ENCODE results near the gene PIGX.

PIGX gene

DNA sequence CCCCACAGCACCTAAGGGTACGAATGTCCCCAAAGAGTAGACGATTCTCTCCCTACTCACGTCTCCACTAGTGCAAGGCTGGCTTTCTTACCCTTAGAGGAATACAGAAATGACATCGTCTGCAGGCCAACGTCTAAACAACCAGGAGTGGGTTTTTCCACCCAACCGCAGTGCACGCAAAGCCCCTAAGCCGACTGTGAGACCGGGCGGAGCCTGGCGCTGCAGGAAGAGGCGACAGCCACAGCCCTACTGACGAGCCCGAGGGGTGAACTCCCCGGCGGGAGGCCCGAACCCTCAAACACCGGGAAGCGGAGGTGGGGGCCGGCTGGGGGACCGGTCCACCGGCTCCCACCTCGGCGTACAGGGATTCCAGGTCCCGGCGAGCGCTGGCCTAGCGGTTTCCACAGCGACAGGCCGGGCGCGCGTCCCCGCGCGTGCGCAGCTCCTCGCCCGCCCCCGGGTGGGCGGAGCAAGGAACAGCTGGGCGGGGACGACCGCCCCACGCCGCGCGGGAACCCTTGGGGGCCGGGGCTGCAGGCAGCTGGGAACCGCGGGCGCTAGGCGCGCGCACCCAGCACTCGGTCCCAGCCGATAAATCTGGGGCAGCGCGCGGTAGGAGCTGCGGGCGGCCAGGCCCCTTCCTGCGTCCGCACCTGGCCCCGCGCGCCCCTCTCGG is at the start of gene PIGX, which contains the start of gene CEP19:
PIGX (plus strand) TSS at position 540 of the 676 bp plus-strand sequence.
CEP19 (minus strand) TSS at position 413 of the 676 bp plus-strand sequence. CDS start 3,593 bp downstream, outside the sequence.
- peak within 1 kb of the TSS; percentile 86 for H3K4me3 ChIP-seq (ENCODE audit: low read length)
- H3K9me3 ChIP-seq (ENCODE audit: control insufficient read depth, low read length), result no peaks in the 10 kb centered on the region
- peaks cover 12% of the 10 kb centered on the region for H3K4me1 ChIP-seq (ENCODE audit: control insufficient read depth, insufficient read depth, low read length)
- no peaks in the 10 kb centered on the region for H3K36me3 ChIP-seq (ENCODE audit: control insufficient read depth, insufficient read depth, low read length, severe bottlenecking)
- peak within 1 kb of the TSS; percentile 91 for H3K9ac ChIP-seq (ENCODE audit: low read length)
- DNase-seq (ENCODE audit: low read depth), result peak; percentile 95
- H3K27me3 ChIP-seq (replicated peaks; ENCODE audit: control insufficient read depth, insufficient read depth, low read length), result no peaks in the 10 kb centered on the region

DNA sequence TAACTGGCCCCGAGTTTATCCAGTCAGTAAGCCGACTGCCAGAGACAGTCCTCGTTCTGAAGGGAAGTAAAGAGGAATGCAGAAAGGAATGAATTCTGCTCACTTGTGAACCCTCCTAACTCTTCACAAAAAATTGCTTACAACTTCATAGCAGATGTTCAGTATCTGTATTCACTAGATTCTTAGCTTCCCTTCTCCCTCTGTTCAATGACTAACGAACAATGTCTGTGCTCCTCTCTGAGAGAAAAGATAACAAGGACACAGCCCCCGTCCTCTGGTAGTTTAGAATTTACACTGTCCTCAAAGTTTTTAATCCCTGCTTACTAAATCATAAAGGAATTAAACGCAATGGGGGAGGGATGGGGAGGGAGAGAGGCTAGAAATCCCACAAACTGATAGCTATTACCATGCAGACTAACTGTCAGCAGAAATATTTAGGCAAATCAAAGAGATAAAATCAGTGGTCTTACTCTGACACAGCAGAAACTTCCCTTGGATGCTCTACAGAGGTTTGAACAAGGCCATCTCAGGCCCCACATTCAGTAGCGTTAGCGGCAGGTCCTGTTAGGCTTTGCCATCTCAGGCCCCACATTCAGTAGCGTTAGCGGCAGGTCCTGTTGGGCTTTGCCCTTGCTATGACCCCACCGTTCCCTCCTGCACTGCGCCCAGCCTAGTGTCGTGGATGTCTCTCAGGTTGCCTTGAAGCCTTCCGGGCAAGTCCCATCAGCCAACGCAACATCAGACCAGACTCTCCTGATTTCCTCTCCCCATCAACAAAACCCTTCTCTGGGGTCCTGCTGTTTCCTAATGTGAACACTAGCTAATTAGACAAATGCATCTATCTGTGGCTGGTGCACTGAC is 49.2 kb upstream of the PIGX start:
- DNase-seq (ENCODE audit: low read depth), result no peak
- Histone ChIP-seq H3K27me3 (replicated peaks; ENCODE audit: control insufficient read depth, insufficient read depth, low read length) (no peaks in the 10 kb centered on the region), H3K9me3 (ENCODE audit: control insufficient read depth, low read length) (no peaks in the 10 kb centered on the region), H3K9ac (ENCODE audit: low read length) (no peak overlapping the region), H3K4me3 (ENCODE audit: low read length) (no peak overlapping the region), H3K4me1 (ENCODE audit: control insufficient read depth, insufficient read depth, low read length) (peaks cover 17% of the 10 kb centered on the region), H3K36me3 (ENCODE audit: control insufficient read depth, insufficient read depth, low read length, severe bottlenecking) (no peaks in the 10 kb centered on the region)

DNA sequence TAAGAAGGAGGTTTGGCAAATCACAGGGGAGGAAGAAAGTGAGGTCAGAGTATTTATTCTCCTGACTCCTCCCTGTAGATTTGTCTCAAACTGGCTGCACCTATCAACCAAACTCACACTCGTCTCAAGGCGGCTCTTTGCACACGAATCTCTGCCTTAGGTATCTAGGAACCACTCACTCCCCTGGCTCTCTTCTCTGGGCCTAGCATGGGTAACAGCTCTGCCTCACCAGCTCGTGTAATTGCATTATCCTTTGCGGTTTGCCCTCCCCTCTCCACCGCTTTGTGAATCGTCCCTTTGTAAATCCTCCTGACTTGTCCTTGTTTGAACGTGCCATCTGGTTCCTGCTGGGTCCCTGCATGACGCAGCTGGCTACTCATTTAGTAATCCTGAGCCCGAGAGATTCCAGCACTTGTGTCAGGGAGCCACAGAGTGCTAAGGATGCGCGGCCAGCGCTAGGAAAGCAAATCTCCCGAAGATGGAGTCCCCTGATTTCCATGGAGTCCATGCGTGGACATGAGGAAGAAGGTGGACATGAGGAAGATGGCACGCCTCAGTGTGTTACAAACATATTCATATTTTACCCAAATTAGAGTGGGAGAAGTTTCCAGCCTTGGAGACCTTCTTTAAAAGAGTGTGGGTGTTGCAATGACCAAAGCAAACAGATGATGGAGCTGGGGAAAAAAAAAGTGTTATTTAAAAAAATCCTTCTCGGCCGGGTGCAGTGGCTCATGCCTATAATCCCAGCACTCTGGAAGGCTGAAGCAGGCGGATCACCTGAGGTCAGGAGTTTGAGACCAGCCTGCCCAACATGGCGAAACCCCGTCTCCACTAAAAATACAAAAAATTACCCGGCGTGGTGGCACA is 45.9 kb upstream of the PIGX start:
- H3K9ac ChIP-seq (ENCODE audit: low read length), result no peak overlapping the region
- no peaks in the 10 kb centered on the region for H3K36me3 ChIP-seq (ENCODE audit: control insufficient read depth, insufficient read depth, low read length, severe bottlenecking)
- no peak overlapping the region for H3K4me3 ChIP-seq (ENCODE audit: low read length)
- H3K4me1 ChIP-seq (ENCODE audit: control insufficient read depth, insufficient read depth, low read length), result peaks cover 24% of the 10 kb centered on the region
- no peaks in the 10 kb centered on the region for H3K9me3 ChIP-seq (ENCODE audit: control insufficient read depth, low read length)
- peak; percentile 60 for DNase-seq (ENCODE audit: low read depth)
- peaks cover 3% of the 10 kb centered on the region for H3K27me3 ChIP-seq (replicated peaks; ENCODE audit: control insufficient read depth, insufficient read depth, low read length)

DNA sequence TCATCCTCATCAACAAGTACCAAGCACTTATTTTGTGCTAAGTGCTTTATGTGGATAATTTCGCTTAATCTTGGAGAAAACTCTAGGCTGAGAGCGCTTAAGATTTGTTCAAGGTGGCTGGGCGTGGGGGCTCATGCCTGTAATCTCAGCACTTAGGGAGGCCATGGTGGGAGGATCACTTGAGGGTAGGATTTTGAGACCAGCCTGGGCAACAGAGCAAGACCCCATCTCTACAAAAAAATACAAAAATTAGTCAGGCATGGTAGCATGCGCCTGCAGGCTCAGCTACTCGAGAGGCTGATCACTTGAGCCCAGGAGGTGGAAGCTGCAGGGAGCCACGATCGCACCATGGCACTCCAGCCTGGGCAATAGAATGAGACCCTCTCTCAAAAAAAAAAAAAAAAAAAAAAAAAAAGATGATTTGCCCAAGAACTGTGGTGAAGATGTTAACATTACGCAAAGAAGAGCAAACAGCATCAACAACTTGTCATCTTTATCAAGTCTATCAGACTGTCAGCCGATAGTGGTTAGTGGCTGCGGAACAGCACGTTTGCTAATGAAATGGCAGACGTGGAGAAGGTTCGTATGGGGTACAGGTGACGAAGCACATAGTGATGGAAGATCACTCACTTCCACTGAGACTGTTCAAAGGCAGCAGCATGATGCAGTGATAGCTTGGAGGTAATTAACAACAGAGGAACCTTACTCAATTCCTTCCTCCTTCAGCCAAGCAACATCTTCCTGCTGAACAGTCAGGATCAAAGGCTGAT is 44.9 kb upstream of the PIGX start:
- no peak for DNase-seq (ENCODE audit: low read depth)
- Histone ChIP-seq H3K36me3 (ENCODE audit: control insufficient read depth, insufficient read depth, low read length, severe bottlenecking) (no peaks in the 10 kb centered on the region), H3K4me3 (ENCODE audit: low read length) (no peak overlapping the region), H3K27me3 (replicated peaks; ENCODE audit: control insufficient read depth, insufficient read depth, low read length) (peaks cover 3% of the 10 kb centered on the region), H3K4me1 (ENCODE audit: control insufficient read depth, insufficient read depth, low read length) (peaks cover 24% of the 10 kb centered on the region), H3K9ac (ENCODE audit: low read length) (no peak overlapping the region), H3K9me3 (ENCODE audit: control insufficient read depth, low read length) (no peaks in the 10 kb centered on the region)

DNA sequence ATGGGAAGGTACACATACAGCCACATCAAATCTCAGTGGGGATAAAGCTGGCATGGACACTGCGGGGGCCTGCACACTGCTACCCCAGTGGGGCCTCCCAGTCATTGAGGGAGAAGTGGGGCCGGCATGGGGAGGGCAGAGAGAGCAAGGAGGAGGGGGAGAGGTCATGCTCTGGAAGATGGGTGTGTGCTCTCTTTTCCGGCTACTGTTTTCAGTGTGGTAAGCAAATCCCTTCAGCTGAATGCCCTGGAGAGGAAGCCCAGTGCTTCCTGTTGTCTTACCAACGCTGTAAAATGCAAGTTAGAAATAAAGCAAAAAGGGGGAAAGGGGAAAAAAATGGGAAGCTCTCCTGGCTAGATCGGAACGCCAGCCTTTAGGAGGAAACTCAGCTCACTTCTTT is 41.8 kb upstream of the PIGX start:
- H3K27me3 ChIP-seq (replicated peaks; ENCODE audit: control insufficient read depth, insufficient read depth, low read length), result peaks cover 3% of the 10 kb centered on the region
- H3K36me3 ChIP-seq (ENCODE audit: control insufficient read depth, insufficient read depth, low read length, severe bottlenecking), result no peaks in the 10 kb centered on the region
- peaks cover 17% of the 10 kb centered on the region for H3K4me1 ChIP-seq (ENCODE audit: control insufficient read depth, insufficient read depth, low read length)
- no peak for DNase-seq (ENCODE audit: low read depth)
- H3K4me3 ChIP-seq (ENCODE audit: low read length), result no peak overlapping the region
- no peaks in the 10 kb centered on the region for H3K9me3 ChIP-seq (ENCODE audit: control insufficient read depth, low read length)
- no peak overlapping the region for H3K9ac ChIP-seq (ENCODE audit: low read length)

DNA sequence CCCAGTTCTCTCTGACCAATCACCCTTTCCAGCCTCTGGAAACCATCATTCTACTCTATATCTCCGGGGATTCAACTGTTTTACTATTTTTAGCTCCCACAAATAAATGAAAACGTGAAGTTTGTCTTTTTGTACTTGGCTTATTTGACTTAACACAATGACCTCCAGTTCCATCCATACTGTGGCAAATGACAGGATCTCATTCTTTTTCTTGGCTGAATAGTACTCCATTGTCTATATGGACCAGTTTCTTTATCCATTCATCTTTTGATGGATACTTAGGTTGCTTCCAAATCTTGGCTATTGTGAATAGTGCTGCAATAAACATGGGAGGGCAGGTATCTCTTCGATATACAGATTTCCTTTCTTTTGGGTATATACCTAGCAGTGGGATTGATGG is 38.5 kb upstream of the PIGX start:
- H3K4me1 ChIP-seq (ENCODE audit: control insufficient read depth, insufficient read depth, low read length), result peaks cover 8% of the 10 kb centered on the region
- no peaks in the 10 kb centered on the region for H3K9me3 ChIP-seq (ENCODE audit: control insufficient read depth, low read length)
- H3K4me3 ChIP-seq (ENCODE audit: low read length), result no peak overlapping the region
- DNase-seq (ENCODE audit: low read depth), result no peak
- no peak overlapping the region for H3K9ac ChIP-seq (ENCODE audit: low read length)
- H3K36me3 ChIP-seq (ENCODE audit: control insufficient read depth, insufficient read depth, low read length, severe bottlenecking), result no peaks in the 10 kb centered on the region
- peaks cover 3% of the 10 kb centered on the region for H3K27me3 ChIP-seq (replicated peaks; ENCODE audit: control insufficient read depth, insufficient read depth, low read length)

DNA sequence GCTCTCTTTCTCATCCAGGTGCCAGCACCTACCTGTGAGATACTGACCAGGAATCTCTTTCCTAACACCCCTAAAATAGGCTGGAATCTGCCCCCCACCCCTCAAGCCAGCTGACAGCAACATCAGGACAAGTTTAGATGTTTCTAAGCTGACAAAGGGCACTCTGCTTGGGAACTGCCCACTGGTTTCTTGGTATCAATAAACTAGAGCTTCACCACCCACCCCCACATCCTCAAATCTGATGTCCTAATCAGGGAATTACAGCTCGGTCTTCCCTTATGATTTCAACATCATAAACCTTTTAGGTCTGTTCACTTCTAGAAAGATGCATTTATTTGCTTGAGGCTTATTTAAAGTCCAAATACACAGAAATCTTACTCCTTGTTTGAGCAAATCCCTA is 34.8 kb upstream of the PIGX start:
- no peaks in the 10 kb centered on the region for H3K9me3 ChIP-seq (ENCODE audit: control insufficient read depth, low read length)
- no peaks in the 10 kb centered on the region for H3K36me3 ChIP-seq (ENCODE audit: control insufficient read depth, insufficient read depth, low read length, severe bottlenecking)
- H3K27me3 ChIP-seq (replicated peaks; ENCODE audit: control insufficient read depth, insufficient read depth, low read length), result no peaks in the 10 kb centered on the region

DNA sequence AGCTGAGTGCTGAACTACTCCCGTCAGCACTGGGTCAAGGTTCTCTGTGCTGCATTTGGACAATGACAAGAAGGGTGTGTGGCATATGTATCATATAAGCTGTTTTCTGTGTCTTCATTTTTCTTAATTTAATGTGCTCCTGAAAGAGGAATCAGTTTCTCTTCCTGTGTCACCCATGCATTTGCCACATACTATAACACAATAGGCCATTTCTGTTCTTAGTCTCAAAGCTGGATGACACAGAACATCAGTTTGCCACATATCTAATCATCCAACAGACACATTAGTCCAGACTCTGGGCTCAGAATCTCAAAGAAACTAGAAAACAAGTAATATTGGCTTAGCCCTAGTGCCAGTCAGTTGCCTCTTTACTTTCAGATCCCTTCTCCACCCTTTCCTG is 34.2 kb upstream of the PIGX start:
- H3K9ac ChIP-seq (ENCODE audit: low read length), result no peak overlapping the region
- H3K4me1 ChIP-seq (ENCODE audit: control insufficient read depth, insufficient read depth, low read length), result no peaks in the 10 kb centered on the region
- H3K9me3 ChIP-seq (ENCODE audit: control insufficient read depth, low read length), result no peaks in the 10 kb centered on the region

More for the DNA sequence above, 34.8 kb upstream of the PIGX start:
- no peak overlapping the region for H3K9ac ChIP-seq (ENCODE audit: low read length)
- H3K4me3 ChIP-seq (ENCODE audit: low read length), result no peak overlapping the region
- H3K4me1 ChIP-seq (ENCODE audit: control insufficient read depth, insufficient read depth, low read length), result no peaks in the 10 kb centered on the region
- no peak for DNase-seq (ENCODE audit: low read depth)

DNA sequence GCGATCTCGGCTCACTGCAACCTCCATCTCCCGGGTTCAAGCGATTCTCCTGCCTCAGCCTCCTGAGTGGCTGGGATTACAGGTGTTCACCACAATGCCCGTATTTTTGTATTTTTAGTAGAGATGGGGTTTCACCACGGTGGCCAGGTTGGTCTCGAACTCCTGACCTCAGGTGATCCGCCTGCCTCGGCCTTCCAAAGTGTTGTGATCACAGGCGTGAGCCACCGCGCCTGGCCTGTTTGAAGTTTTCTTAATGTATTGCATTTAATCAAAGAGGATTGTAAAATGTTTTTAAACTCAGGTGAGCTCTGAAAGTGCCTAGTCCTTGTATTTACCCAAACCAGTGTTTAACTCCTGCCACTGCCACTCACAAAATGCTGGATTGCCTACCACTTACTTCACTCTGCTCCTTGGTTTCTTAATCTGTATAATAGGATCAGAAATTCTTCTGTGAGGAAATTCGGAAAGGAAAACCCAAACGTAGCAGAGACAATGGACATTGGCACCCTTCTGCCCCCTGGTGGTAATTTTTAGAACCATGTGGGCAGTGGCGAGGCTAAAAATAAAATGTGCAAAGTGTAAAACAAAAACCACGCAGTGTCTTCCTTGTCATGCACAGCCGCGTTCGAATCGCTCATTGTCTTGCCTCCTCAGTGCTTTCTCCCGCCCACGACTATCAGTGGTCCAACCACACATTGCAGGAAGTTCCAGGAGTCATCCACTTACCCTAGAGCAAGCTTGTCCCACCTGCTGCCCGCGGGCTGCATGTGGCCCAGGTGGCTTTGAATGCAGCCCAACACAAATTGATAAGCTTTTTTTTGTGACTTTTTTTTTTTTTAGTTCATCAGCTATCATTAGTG is 27.4 kb upstream of the PIGX start:
- peak; percentile 89 for DNase-seq (ENCODE audit: low read depth)
- no peaks in the 10 kb centered on the region for H3K36me3 ChIP-seq (ENCODE audit: control insufficient read depth, insufficient read depth, low read length, severe bottlenecking)
- H3K4me1 ChIP-seq (ENCODE audit: control insufficient read depth, insufficient read depth, low read length), result peaks cover 15% of the 10 kb centered on the region
- no peaks in the 10 kb centered on the region for H3K9me3 ChIP-seq (ENCODE audit: control insufficient read depth, low read length)
- peak overlapping the region; percentile 35 for H3K9ac ChIP-seq (ENCODE audit: low read length)
- H3K27me3 ChIP-seq (replicated peaks; ENCODE audit: control insufficient read depth, insufficient read depth, low read length), result no peaks in the 10 kb centered on the region
- no peak overlapping the region for H3K4me3 ChIP-seq (ENCODE audit: low read length)

More for the DNA sequence above, 34.2 kb upstream of the PIGX start:
- H3K27me3 ChIP-seq (replicated peaks; ENCODE audit: control insufficient read depth, insufficient read depth, low read length), result no peaks in the 10 kb centered on the region
- no peaks in the 10 kb centered on the region for H3K36me3 ChIP-seq (ENCODE audit: control insufficient read depth, insufficient read depth, low read length, severe bottlenecking)
- no peak for DNase-seq (ENCODE audit: low read depth)
- no peak overlapping the region for H3K4me3 ChIP-seq (ENCODE audit: low read length)

DNA sequence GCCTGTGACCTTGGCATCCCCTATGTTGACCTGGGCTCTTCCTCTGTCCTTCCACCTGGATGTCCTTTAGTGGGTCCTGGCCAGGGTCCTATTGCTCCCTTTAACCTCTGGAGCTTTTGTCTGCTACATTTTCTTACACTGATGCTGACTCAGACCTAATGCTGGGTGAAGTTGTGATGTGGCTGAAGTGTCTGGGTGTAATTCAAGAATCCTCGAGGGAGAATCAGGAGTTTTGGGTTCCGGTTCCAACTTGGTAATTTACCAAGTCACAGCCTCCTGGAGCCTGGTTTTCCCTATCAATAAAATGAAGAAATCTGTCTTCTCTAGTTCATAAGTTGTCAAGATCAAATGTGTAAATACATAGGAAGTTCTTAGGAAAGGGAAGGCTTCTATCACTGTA is 25.7 kb upstream of the PIGX start:
- no peaks in the 10 kb centered on the region for H3K9me3 ChIP-seq (ENCODE audit: control insufficient read depth, low read length)
- no peaks in the 10 kb centered on the region for H3K27me3 ChIP-seq (replicated peaks; ENCODE audit: control insufficient read depth, insufficient read depth, low read length)
- no peak overlapping the region for H3K9ac ChIP-seq (ENCODE audit: low read length)
- no peak overlapping the region for H3K4me3 ChIP-seq (ENCODE audit: low read length)
- H3K4me1 ChIP-seq (ENCODE audit: control insufficient read depth, insufficient read depth, low read length), result peaks cover 15% of the 10 kb centered on the region
- DNase-seq (ENCODE audit: low read depth), result no peak
- H3K36me3 ChIP-seq (ENCODE audit: control insufficient read depth, insufficient read depth, low read length, severe bottlenecking), result no peaks in the 10 kb centered on the region

Data from adipocyte (in vitro differentiated cells).